Body of pancreas (tissue), 4 donors: ENCODE measurements around the gene TGM2. TPM values are rescaled to one million over a fixed set of nuclear protein-coding genes. Genes with fewer than 3 reads are reported as not detected.

Source experiments
- ATAC-seq: fragments of 150-250 bp; one replicate; pipeline ENCODE4 v1.9.1; 2016
- DNase-seq, 4 donors: peaks; one replicate each; pipeline ENCODE4 v3.0.0-alpha.2; 2019
- H3K27ac ChIP-seq, 4 donors: fragments of 200-600 bp; sonication (generic); 1 replicate in 3 of 4; 2 replicates in 1 of 4; pipeline versions ENCODE4 v1.5.1 to v1.6.1; 2016 to 2019; ENCODE audit warnings: mild to moderate bottlenecking in 1 of 4, mixed read lengths in 1 of 4, moderate library complexity in 1 of 4
- H3K27me3 ChIP-seq, 2 donors: fragments of 200-600 bp; sonication (generic); one replicate each; pipeline ENCODE4 v1.6.0; 2016; ENCODE audit warnings: mild to moderate bottlenecking in 1 of 2
- H3K36me3 ChIP-seq, 2 donors: fragments of 200-600 bp; sonication (generic); replicated peaks in 1 of 2; 2 replicates each; pipeline ENCODE4 v1.5.1; 2016; ENCODE audit warnings: low read depth in 2 of 2; ENCODE audit not compliant: insufficient read depth in 1 of 2
- H3K4me1 ChIP-seq: fragments of 200-600 bp; sonication (generic); one replicate; pipeline ENCODE4 v1.6.0; 2016
- H3K4me3 ChIP-seq, 2 donors: fragments of 200-600 bp; sonication (generic); 1 replicate in 1 of 2; 2 replicates in 1 of 2; pipeline ENCODE4 v1.5.1; 2016 to 2019
- H3K9me3 ChIP-seq, 3 donors: fragments of 200-600 bp; sonication (generic); 1 replicate in 2 of 3; 2 replicates in 1 of 3; pipeline ENCODE4 v1.5.1; 2016
- CTCF ChIP-seq, 7 experiments: fragments of 450-650 bp in 4 of 7; fragments of 200-600 bp in 3 of 7; sonication (generic) in 3 of 7; IDR thresholded peaks; one replicate each; pipeline ENCODE4 v1.5.1; 2016 to 2019; ENCODE audit warnings: antibody characterized with exemption in 7 of 7
- POLR2A ChIP-seq, 3 donors: fragments of 450-650 bp; IDR thresholded peaks; one replicate each; pipeline ENCODE4 v1.6.1; 2016; ENCODE audit warnings: antibody characterized with exemption in 3 of 3, mild to moderate bottlenecking in 2 of 3
- WGBS, 2 donors: methylation state at CpG; one replicate each; pipeline ENCODE4 v1.1.5; 2017; 5-methylcytosine and 5-hydroxymethylcytosine counted together
- intact Hi-C: fragments of 100-400 bp; cut with DNase I; formaldehyde crosslinking; loops from one replicate; pipeline ENCODE4 v1.15.1; 2023
- total RNA-seq, 2 donors: library from RNA; depleted of rRNA; stranded (reverse); fragments of >200 nt; gene quantifications; one replicate each; pipeline ENCODE4 v1.1.0, GENCODE V29; 2016

TGM2 gene
- total RNA-seq, 2 donors from 2014 or later, result 17.1 to 27.5 TPM

- H3K27ac ChIP-seq, result no peak overlapping the region
- TF ChIP-seq POLR2A (IDR thresholded peaks at IDR 0.05) (no peak), CTCF (IDR thresholded peaks at IDR 0.05) (no peak)
- ATAC-seq (no peak), DNase-seq (no peak)
- H3K27me3 ChIP-seq, result no peaks in the 10 kb centered on the region
- H3K4me1 ChIP-seq, result peaks cover 4% of the 10 kb centered on the region
- 88 to 92% methylated on average over 10 of the region's 10 CpGs for WGBS, 2 donors
- intact Hi-C loops, result no loop called here
- peaks cover 0 to 6% of the 10 kb centered on the region in 2 donors for H3K36me3 ChIP-seq
- no peak overlapping the region for H3K4me3 ChIP-seq
- no peaks in the 10 kb centered on the region for H3K9me3 ChIP-seq
Observed at GRCh38 chr20:38085026-38085425, 80.0 kb downstream of the TGM2 start.

GRCh38 chr20:38084425-38084951 lies 80.6 kb downstream of the TGM2 start:
- ATAC-seq (no peak), DNase-seq (no peak)
- H3K27me3 ChIP-seq, result no peaks in the 10 kb centered on the region
- peaks cover 0 to 4% of the 10 kb centered on the region in 2 donors for H3K36me3 ChIP-seq
- peaks cover 4% of the 10 kb centered on the region for H3K4me1 ChIP-seq
- H3K27ac ChIP-seq, result no peak overlapping the region
- no peak overlapping the region for H3K4me3 ChIP-seq
- intact Hi-C loops, result no loop called here
- WGBS, 2 donors, result 55 to 63% methylated on average over 5 of the region's 5 CpGs
- H3K9me3 ChIP-seq, result no peaks in the 10 kb centered on the region
- TF ChIP-seq POLR2A (IDR thresholded peaks at IDR 0.05) (no peak), CTCF (IDR thresholded peaks at IDR 0.05) (no peak)

GRCh38 chr20:38083338-38084048 lies 81.6 kb downstream of the TGM2 start:
- Histone ChIP-seq H3K4me3 (no peak overlapping the region), H3K27me3 (no peaks in the 10 kb centered on the region), H3K27ac (no peak overlapping the region), H3K9me3 (no peaks in the 10 kb centered on the region), H3K4me1 (peaks cover 4% of the 10 kb centered on the region), H3K36me3 (peaks cover 0 to 7% of the 10 kb centered on the region in 2 donors)
- DNase-seq (no peak), ATAC-seq (no peak)
- WGBS, 2 donors, result 81 to 87% methylated on average over 12 of the region's 12 CpGs
- no peak for TF ChIP-seq POLR2A (IDR thresholded peaks at IDR 0.05)
- TF ChIP-seq CTCF (IDR thresholded peaks at IDR 0.05), result no peak
- intact Hi-C loops, result no loop called here

- ATAC-seq (no peak), DNase-seq (no peak)
- Histone ChIP-seq H3K4me1 (peaks cover 4% of the 10 kb centered on the region), H3K27me3 (no peaks in the 10 kb centered on the region), H3K4me3 (no peak overlapping the region), H3K36me3 (peaks cover 0 to 7% of the 10 kb centered on the region in 2 donors), H3K9me3 (no peaks in the 10 kb centered on the region), H3K27ac (no peak overlapping the region)
- TF ChIP-seq POLR2A (IDR thresholded peaks at IDR 0.05), result no peak
- TF ChIP-seq CTCF (IDR thresholded peaks at IDR 0.05), result no peak
- intact Hi-C loops, result no loop called here
Observed at GRCh38 chr20:38082894-38083293, 82.2 kb downstream of the TGM2 start.

GRCh38 chr20:38081575-38081974 lies 83.5 kb downstream of the TGM2 start:
- intact Hi-C loops, result no loop called here

More at GRCh38 chr20:38081575-38081974, 83.5 kb downstream of the TGM2 start:
- Histone ChIP-seq H3K4me3 (no peak overlapping the region), H3K27ac (no peak overlapping the region), H3K9me3 (no peaks in the 10 kb centered on the region), H3K4me1 (peaks cover 4% of the 10 kb centered on the region), H3K27me3 (no peaks in the 10 kb centered on the region), H3K36me3 (peaks cover 0 to 8% of the 10 kb centered on the region in 2 donors)
- WGBS, 2 donors, result 72 to 100% methylated on average over 3 of the region's 3 CpGs
- ATAC-seq, result no peak
- DNase-seq, result no peak
- TF ChIP-seq POLR2A (IDR thresholded peaks at IDR 0.05) (no peak), CTCF (IDR thresholded peaks at IDR 0.05) (no peak)
